Body of pancreas (tissue), 4 donors: ENCODE data around the gene PALM2AKAP2. TPM values are rescaled to one million over a fixed set of nuclear protein-coding genes. Genes with fewer than 3 reads are reported as not detected.

Experiments
- ATAC-seq: fragments of 150-250 bp; one replicate; pipeline ENCODE4 v1.9.1; 2016
- DNase-seq, 4 donors: peaks; one replicate each; pipeline ENCODE4 v3.0.0-alpha.2; 2019
- H3K27ac ChIP-seq, 4 donors: fragments of 200-600 bp; sonication (generic); 1 replicate in 3 of 4; 2 replicates in 1 of 4; pipeline versions ENCODE4 v1.5.1 to v1.6.1; 2016 to 2019; ENCODE audit warnings: mild to moderate bottlenecking in 1 of 4, mixed read lengths in 1 of 4, moderate library complexity in 1 of 4
- H3K27me3 ChIP-seq, 2 donors: fragments of 200-600 bp; sonication (generic); one replicate each; pipeline ENCODE4 v1.6.0; 2016; ENCODE audit warnings: mild to moderate bottlenecking in 1 of 2
- H3K36me3 ChIP-seq, 2 donors: fragments of 200-600 bp; sonication (generic); replicated peaks in 1 of 2; 2 replicates each; pipeline ENCODE4 v1.5.1; 2016; ENCODE audit warnings: low read depth in 2 of 2; ENCODE audit not compliant: insufficient read depth in 1 of 2
- H3K4me1 ChIP-seq: fragments of 200-600 bp; sonication (generic); one replicate; pipeline ENCODE4 v1.6.0; 2016
- H3K4me3 ChIP-seq, 2 donors: fragments of 200-600 bp; sonication (generic); 1 replicate in 1 of 2; 2 replicates in 1 of 2; pipeline ENCODE4 v1.5.1; 2016 to 2019
- H3K9me3 ChIP-seq, 3 donors: fragments of 200-600 bp; sonication (generic); 1 replicate in 2 of 3; 2 replicates in 1 of 3; pipeline ENCODE4 v1.5.1; 2016
- CTCF ChIP-seq, 7 experiments: fragments of 450-650 bp in 4 of 7; fragments of 200-600 bp in 3 of 7; sonication (generic) in 3 of 7; IDR thresholded peaks; one replicate each; pipeline ENCODE4 v1.5.1; 2016 to 2019; ENCODE audit warnings: antibody characterized with exemption in 7 of 7
- POLR2A ChIP-seq, 3 donors: fragments of 450-650 bp; IDR thresholded peaks; one replicate each; pipeline ENCODE4 v1.6.1; 2016; ENCODE audit warnings: antibody characterized with exemption in 3 of 3, mild to moderate bottlenecking in 2 of 3
- WGBS, 2 donors: methylation state at CpG; one replicate each; pipeline ENCODE4 v1.1.5; 2017; 5-methylcytosine and 5-hydroxymethylcytosine counted together
- intact Hi-C: fragments of 100-400 bp; cut with DNase I; formaldehyde crosslinking; loops from one replicate; pipeline ENCODE4 v1.15.1; 2023
- total RNA-seq, 2 donors: library from RNA; depleted of rRNA; stranded (reverse); fragments of >200 nt; gene quantifications; one replicate each; pipeline ENCODE4 v1.1.0, GENCODE V29; 2016

Gene PALM2AKAP2
- total RNA-seq, 2 donors from 2014 or later, result 0.99 to 2.1 TPM

GRCh38 chr9:109802491-109802890, 22.5 kb downstream of the PALM2AKAP2 start:
- intact Hi-C loops, result no loop called here
- H3K27ac ChIP-seq, result no peak overlapping the region
- 89 to 94% methylated on average over 1 of the region's 1 CpG for WGBS, 2 donors
- H3K27me3 ChIP-seq, result no peaks in the 10 kb centered on the region
- H3K4me1 ChIP-seq, result no peaks in the 10 kb centered on the region
- TF ChIP-seq CTCF (IDR thresholded peaks at IDR 0.05) (no peak), POLR2A (IDR thresholded peaks at IDR 0.05) (no peak)
- ATAC-seq (no peak), DNase-seq (no peak)
- H3K9me3 ChIP-seq, result no peaks in the 10 kb centered on the region
- H3K4me3 ChIP-seq, result no peak overlapping the region
- H3K36me3 ChIP-seq, result no peaks in the 10 kb centered on the region

- H3K27ac ChIP-seq, result no peak overlapping the region
- 61 to 67% methylated on average over 2 of the region's 2 CpGs for WGBS, 2 donors
- H3K9me3 ChIP-seq, result no peaks in the 10 kb centered on the region
- no peaks in the 10 kb centered on the region for H3K27me3 ChIP-seq
- intact Hi-C loops, result no loop called here
- H3K4me1 ChIP-seq, result no peaks in the 10 kb centered on the region
- no peak overlapping the region for H3K4me3 ChIP-seq
- no peak for TF ChIP-seq POLR2A (IDR thresholded peaks at IDR 0.05)
- no peak for TF ChIP-seq CTCF (IDR thresholded peaks at IDR 0.05)
- ATAC-seq (no peak), DNase-seq (no peak)
- H3K36me3 ChIP-seq, result no peaks in the 10 kb centered on the region
Measured at GRCh38 chr9:109805050-109805449, 25.1 kb downstream of the PALM2AKAP2 start.

- TF ChIP-seq POLR2A (IDR thresholded peaks at IDR 0.05), result no peak
- Histone ChIP-seq H3K9me3 (no peaks in the 10 kb centered on the region), H3K36me3 (no peaks in the 10 kb centered on the region), H3K27me3 (no peaks in the 10 kb centered on the region), H3K27ac (no peak overlapping the region), H3K4me1 (no peaks in the 10 kb centered on the region), H3K4me3 (no peak overlapping the region)
- intact Hi-C loops, result no loop called here
- no peak for ATAC-seq
- DNase-seq, result no peak
- 65 to 73% methylated on average over 2 of the region's 2 CpGs for WGBS, 2 donors
Measured at GRCh38 chr9:109806506-109807115, 26.6 kb downstream of the PALM2AKAP2 start.

- H3K4me3 ChIP-seq, result no peak overlapping the region
- DNase-seq, result no peak
- TF ChIP-seq POLR2A (IDR thresholded peaks at IDR 0.05), result no peak
- no peak for TF ChIP-seq CTCF (IDR thresholded peaks at IDR 0.05)
- intact Hi-C loops, result loop anchor here (10.0 kb wide), 1 partner anchor 237 kb away; no protein-coding TSS in a partner anchor
- H3K36me3 ChIP-seq, result no peaks in the 10 kb centered on the region
- WGBS, 2 donors, result 82 to 89% methylated on average over 1 of the region's 1 CpG
- no peaks in the 10 kb centered on the region for H3K9me3 ChIP-seq
- ATAC-seq, result no peak
- H3K4me1 ChIP-seq, result no peaks in the 10 kb centered on the region
- H3K27me3 ChIP-seq, result no peaks in the 10 kb centered on the region
- H3K27ac ChIP-seq, result no peak overlapping the region
Measured at GRCh38 chr9:109811876-109812275, 31.9 kb downstream of the PALM2AKAP2 start.

- no peak for ATAC-seq
- TF ChIP-seq POLR2A (IDR thresholded peaks at IDR 0.05) (no peak), CTCF (IDR thresholded peaks at IDR 0.05) (no peak)
- H3K4me3 ChIP-seq, result no peak overlapping the region
- no peaks in the 10 kb centered on the region for H3K36me3 ChIP-seq
- no peaks in the 10 kb centered on the region for H3K27me3 ChIP-seq
- H3K27ac ChIP-seq, result no peak overlapping the region
- intact Hi-C loops, result loop anchor here (10.0 kb wide), 1 partner anchor 238 kb away; no protein-coding TSS in a partner anchor
- DNase-seq, result no peak
- no peaks in the 10 kb centered on the region for H3K4me1 ChIP-seq
- WGBS, 2 donors, result 67 to 76% methylated on average over 4 of the region's 4 CpGs
- no peaks in the 10 kb centered on the region for H3K9me3 ChIP-seq
Measured at GRCh38 chr9:109812331-109812730, 32.3 kb downstream of the PALM2AKAP2 start.
